B cell (primary cell): Measurements from ENCODE around the gene L3MBTL4.

Source experiments
- EZH2 ChIP-seq: IDR thresholded peaks from 2 replicates; pipeline ENCODE4 v1.6.1; 2012; ENCODE audit warnings: borderline replicate concordance, low read depth, mild to moderate bottlenecking, moderate library complexity, low read length; ENCODE audit not compliant: insufficient read depth, poor library complexity, severe bottlenecking
- TF ChIP-seq, protein P1 (sequence below): fragments of 200-600 bp; IDR thresholded peaks from one replicate; pipeline ENCODE4 v1.8.0; 2022; ENCODE audit warnings: antibody characterized with exemption, mild to moderate bottlenecking

DNA sequence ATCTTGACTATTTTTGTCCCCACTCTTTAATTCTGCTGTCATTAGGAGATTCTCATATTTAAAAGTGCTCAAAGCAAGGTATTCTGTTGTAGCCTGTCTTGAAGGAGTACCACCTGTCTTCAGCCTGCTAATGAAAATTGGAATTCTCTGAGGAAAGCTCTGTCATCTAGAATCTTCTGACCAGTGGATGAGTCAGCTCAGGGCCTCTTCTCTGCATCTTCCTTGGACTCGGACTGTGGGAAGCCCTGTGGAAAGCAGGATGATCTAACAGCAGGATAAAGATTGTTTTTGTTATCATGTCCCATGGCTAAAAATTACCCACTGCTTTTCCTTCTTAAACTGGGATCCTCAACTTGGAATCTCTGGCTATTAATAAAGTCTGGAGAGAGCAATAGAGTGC lies 500.7 kb downstream of the L3MBTL4 start:
- TF ChIP-seq, protein P1, sequence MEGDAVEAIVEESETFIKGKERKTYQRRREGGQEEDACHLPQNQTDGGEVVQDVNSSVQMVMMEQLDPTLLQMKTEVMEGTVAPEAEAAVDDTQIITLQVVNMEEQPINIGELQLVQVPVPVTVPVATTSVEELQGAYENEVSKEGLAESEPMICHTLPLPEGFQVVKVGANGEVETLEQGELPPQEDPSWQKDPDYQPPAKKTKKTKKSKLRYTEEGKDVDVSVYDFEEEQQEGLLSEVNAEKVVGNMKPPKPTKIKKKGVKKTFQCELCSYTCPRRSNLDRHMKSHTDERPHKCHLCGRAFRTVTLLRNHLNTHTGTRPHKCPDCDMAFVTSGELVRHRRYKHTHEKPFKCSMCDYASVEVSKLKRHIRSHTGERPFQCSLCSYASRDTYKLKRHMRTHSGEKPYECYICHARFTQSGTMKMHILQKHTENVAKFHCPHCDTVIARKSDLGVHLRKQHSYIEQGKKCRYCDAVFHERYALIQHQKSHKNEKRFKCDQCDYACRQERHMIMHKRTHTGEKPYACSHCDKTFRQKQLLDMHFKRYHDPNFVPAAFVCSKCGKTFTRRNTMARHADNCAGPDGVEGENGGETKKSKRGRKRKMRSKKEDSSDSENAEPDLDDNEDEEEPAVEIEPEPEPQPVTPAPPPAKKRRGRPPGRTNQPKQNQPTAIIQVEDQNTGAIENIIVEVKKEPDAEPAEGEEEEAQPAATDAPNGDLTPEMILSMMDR: no peak
- TF ChIP-seq EZH2: no peak
